CD4-positive, alpha-beta T cell treated with Interleukin-4 for 1 hour (primary cell): ENCODE data around the gene COL4A1.
A peak's percentile ranks its signal among the peaks of the same experiment; 100 is the strongest.

Source experiments
- DNase-seq, 2 donors: peaks; one replicate each; pipeline ENCODE4 v3.0.0-alpha.2; 2020 to 2022

Gene COL4A1

DNA sequence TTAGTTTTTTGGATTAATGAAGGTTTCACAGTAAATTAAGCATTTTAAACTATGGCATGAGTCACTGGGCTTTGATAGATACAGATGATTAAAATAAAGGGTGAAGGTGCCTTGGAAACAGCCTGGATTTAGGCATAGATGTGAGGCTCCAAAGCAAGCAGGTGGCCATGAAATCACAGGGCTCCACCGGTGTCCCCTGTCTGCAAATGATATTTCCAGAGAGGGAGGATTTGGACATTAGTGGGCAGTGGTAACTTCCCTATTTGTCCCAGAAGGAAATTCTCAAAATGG, 127.2 kb downstream of the COL4A1 start:
- no peak for DNase-seq

- no peak for DNase-seq
These were observed 127.7 kb downstream of the COL4A1 start for GRCh38 chr13:110179116-110179856.

GRCh38 chr13:110177790-110178189, 129.2 kb downstream of the COL4A1 start:
- DNase-seq, result no peak

GRCh38 chr13:110176431-110176830, 130.5 kb downstream of the COL4A1 start:
- DNase-seq, result no peak

DNA sequence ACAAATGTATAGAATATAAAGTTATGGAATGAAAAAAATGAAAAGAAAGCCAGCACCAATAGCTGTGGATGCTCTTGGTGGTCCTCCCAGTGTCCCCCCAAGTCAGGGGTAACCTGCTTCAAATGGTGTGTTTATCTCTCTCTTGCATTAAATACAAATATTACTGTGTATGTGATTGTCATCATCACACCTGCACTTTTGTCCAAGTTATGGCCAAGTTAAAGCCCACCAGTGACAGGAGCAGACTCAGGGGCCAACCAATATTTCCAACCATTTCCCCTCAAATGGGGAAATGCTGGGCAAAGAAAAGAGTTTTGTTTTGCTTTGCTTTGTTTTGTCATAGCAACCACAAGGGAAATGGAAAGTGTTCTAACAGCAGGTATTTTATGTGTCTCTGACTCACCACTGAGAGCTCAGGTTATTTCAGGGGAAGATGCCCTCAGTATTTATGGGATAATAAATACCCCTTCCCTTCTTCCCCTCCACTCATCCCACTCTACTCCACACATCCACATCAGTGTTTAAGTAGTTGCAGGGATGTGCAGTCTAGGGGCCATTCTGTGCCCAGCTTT, 133.6 kb downstream of the COL4A1 start:
- no peak for DNase-seq

GRCh38 chr13:110170882-110171281, 136.1 kb downstream of the COL4A1 start:
- DNase-seq, result no peak

DNA sequence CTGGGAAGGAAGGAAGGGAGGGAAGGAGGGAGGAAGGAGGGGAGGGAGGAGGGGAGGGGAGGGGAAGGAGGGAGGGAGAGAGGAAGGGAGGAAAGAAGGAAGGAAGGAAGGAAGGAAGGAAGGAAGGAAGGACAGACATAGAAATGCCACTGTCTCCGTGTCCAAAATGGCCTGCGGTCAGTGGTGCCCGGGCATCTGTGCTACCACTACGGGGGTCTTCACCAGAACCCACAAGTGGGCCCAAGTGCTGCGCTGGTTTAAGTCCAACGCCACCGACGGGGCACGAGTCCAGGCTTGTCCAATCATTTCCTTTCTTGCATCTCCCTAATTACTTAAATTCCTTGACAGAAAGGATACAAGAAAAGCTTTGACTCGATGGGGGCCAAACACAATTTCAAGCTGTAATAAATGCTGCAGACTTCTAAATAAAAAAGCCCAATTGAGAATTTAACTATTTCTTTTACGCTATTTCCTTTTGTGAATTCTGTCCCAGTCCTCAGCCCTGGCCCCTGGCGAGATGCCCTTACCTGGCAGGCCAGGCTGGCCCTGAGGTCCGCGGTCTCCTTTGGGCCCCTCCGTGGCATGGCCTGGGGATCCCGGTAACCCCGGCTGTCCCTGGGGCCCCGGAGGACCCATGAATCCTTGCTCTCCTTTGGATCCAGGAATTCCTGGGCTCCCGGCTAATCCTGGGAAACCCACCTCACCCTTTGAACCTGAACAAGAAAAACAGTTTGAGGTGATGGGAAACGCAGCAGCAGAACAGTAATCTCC, 136.8 kb downstream of the COL4A1 start:
- DNase-seq, result no peak

DNA sequence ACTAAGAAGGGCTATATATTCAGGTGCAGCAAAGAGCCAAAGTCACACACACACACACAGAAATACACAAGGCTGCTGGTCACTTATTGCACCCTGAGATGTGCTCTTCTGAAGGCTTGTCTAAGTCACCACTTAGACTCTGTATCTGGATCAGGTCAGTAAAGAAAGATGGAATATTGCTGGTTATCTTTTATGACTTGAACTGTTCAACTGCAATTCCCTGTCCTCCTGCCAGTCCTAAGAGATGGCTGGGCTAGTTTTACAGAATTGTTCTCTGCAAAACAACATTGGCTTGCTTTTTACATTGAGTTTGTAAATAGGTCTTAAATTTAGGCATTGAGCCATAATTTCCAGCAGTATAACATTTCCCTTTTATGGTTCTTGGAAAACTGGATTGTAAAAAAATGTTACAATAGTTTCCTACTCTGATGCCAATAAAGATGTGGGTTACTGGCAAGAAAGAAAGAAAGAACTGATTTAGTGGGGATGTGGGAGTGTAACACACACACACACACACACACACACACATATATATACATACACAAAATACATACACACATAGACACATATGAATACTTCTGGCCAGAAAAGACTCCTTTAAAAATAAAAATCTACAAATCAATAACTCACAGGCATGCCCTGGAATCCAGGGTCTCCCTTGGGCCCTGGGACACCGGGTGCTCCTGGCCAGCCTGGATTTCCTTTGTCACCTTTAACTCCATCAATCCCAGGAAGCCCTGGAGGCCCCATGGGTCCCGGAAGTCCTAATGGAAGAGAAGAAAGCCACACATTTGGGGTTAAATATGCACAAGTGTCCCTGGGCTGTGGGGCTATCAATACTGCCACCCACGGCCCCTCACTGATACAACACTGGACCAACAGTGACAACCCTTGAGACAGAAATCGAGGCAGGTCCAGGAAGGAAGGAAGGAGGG, 137.7 kb downstream of the COL4A1 start:
- no peak for DNase-seq

- DNase-seq, result no peak
These were observed 140.4 kb downstream of the COL4A1 start for GRCh38 chr13:110166598-110166997.

- no peak for DNase-seq
These were observed 142.3 kb downstream of the COL4A1 start for GRCh38 chr13:110164706-110165105.

GRCh38 chr13:110162866-110163658, 143.9 kb downstream of the COL4A1 start:
- no peak for DNase-seq

DNA sequence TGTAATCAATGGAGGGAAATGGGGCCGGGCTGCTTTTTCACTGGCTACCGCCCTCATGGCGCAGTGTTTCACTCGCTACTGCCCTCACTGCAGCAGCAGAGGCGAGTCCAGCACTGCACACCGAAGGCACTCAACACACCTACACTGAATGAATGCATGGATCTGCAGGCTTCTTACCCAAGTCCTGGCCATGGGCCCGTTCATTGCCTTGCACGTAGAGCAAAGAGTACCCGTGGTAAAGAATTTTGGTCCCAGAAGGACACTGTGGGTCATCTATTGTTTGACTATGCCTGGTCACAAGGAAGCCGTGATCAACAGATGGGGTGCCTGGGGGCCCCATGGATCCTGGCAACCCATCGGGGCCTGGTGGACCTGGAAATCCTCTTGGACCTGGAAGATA, 144.9 kb downstream of the COL4A1 start:
- DNase-seq, result no peak

GRCh38 chr13:110161112-110161882, 145.7 kb downstream of the COL4A1 start:
- DNase-seq, result peak in 1 of 2 donors; percentile 49

DNA sequence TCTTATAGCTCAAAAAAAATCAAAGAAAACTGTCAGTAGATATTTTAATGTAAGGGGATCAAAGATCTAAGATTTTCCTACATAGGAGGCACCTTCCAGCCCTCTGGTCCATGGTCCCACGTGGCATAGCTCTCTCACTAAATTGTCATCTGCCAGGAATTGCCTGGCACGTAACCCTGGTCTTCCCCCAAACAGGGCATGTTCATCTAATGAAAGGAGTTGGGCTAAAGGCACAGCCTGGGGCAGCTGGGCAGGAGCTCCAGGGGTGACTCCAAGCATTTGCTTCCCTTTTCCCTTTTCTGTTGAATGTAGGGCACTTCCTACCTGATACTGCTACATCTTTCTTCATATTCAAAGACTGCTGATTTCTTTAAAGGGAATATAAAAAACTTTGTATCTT, 148.7 kb downstream of the COL4A1 start:
- no peak for DNase-seq

- no peak for DNase-seq
These were observed 149.2 kb downstream of the COL4A1 start for GRCh38 chr13:110157718-110158117.

- no peak for DNase-seq
These were observed 150.5 kb downstream of the COL4A1 start for GRCh38 chr13:110156301-110157049.

- no peak for DNase-seq
These were observed 151.9 kb downstream of the COL4A1 start for GRCh38 chr13:110155072-110155471.

GRCh38 chr13:110154410-110154933, 152.5 kb downstream of the COL4A1 start:
- DNase-seq, result peak in 1 of 2 donors; percentile 16

DNA sequence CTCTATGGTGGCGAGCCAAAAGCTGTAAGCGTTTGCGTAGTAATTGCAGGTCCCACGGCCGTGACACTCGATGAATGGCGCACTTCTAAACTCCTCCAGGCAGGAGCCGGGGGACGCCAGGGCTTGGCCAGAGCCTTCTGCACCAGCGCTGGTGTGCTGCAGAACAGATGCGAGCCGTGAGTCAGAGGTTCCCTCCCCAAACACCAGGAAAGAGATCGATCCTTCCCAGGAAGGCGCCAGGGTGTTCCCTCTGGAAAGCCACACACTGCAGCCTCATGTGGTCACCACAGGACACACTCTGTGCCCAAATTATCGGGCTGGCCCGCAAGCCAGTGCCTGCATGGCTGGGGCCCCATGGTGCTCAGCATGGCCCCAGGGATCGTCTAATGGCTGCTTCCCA, 154.6 kb downstream of the COL4A1 start:
- no peak for DNase-seq

GRCh38 chr13:110151462-110151861, 155.5 kb downstream of the COL4A1 start:
- DNase-seq, result no peak
